SH-SY5Y (cell line): ENCODE results near the gene TRPV3.

Experiments used
- GATA2 ChIP-seq: IDR thresholded peaks from 2 replicates; pipeline ENCODE4 v1.6.1; 2011; ENCODE audit warnings: mild to moderate bottlenecking, low read depth, low read length
- GATA3 ChIP-seq: IDR thresholded peaks from 2 replicates; pipeline ENCODE4 v1.6.1; 2011; ENCODE audit warnings: low read depth, mild to moderate bottlenecking, low read length, moderate library complexity

DNA sequence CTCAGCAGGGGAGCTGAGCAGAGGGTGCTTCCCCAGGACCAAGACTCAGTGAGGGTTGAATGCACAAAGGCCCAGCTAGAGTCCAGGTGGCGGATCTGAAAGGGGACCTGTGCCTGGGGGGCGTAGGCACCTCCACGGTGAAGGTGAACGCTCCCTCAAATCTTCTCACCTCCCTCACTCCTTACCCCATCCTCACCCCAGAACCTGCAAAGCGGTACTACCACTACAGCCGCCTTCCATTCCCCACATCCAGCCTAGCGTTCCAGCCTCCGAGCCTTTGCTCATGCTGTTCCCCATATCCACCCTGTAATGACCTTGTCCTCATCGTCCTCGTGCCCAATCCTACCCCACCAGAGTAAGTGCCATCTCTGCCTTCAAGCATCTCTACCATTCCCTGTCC, 30.6 kb downstream of the TRPV3 start:
- TF ChIP-seq GATA2, result no peak
- TF ChIP-seq GATA3, result no peak
